Upper lobe of left lung (tissue), 6 donors: ENCODE measurements around the gene CPT1A. TPM values are rescaled to one million over a fixed set of nuclear protein-coding genes. Genes with fewer than 3 reads are reported as not detected.

Experiments used
- ATAC-seq, 2 donors: fragments of 200-7000 bp; cut with Tn5 transposase; one replicate each; pipeline ENCODE4 v1.9.1; 2022; ENCODE audit warnings: mild to moderate bottlenecking in 2 of 2, moderate library complexity in 2 of 2; ENCODE audit not compliant: low FRiP score in 2 of 2
- DNase-seq, 2 donors: peaks; one replicate each; pipeline ENCODE4 v3.0.0-alpha.2; 2019 to 2020
- H3K27ac ChIP-seq, 4 donors: fragments of 200-600 bp; sonication (generic); one replicate each; pipeline ENCODE4 v1.5.1; 2016 to 2019
- H3K27me3 ChIP-seq, 4 donors: fragments of 200-600 bp; sonication (generic); one replicate each; pipeline ENCODE4 v1.5.1; 2017 to 2019
- H3K36me3 ChIP-seq, 4 donors: fragments of 200-600 bp; sonication (generic); one replicate each; pipeline ENCODE4 v1.5.1; 2016 to 2019
- H3K4me1 ChIP-seq, 4 donors: fragments of 200-600 bp; sonication (generic); one replicate each; pipeline ENCODE4 v1.5.1; 2018 to 2019
- H3K4me3 ChIP-seq, 4 donors: fragments of 200-600 bp; sonication (generic); one replicate each; pipeline ENCODE4 v1.5.1; 2017 to 2019; ENCODE audit warnings: mild to moderate bottlenecking in 2 of 4, moderate library complexity in 1 of 4
- H3K9me3 ChIP-seq, 4 donors: fragments of 200-600 bp; sonication (generic); one replicate each; pipeline ENCODE4 v1.5.1; 2018 to 2019
- CTCF ChIP-seq, 6 experiments: fragments of 450-650 bp in 4 of 6; fragments of 200-600 bp in 2 of 6; sonication (generic) in 2 of 6; IDR thresholded peaks; one replicate each; pipeline ENCODE4 v1.5.1; 2016 to 2019; ENCODE audit warnings: antibody characterized with exemption in 6 of 6
- EP300 ChIP-seq, 4 donors: sonication (generic); formaldehyde crosslinking; IDR thresholded peaks; one replicate each; pipeline ENCODE4 v1.5.1; 2017; ENCODE audit warnings: antibody characterized with exemption in 4 of 4, control low read depth in 2 of 4
- POLR2A ChIP-seq, 4 donors: fragments of 450-650 bp; IDR thresholded peaks; one replicate each; pipeline ENCODE4 v1.5.1; 2016 to 2017; ENCODE audit warnings: antibody characterized with exemption in 4 of 4, mild to moderate bottlenecking in 2 of 4
- POLR2AphosphoS5 ChIP-seq, 2 donors: sonication (generic); formaldehyde crosslinking; IDR thresholded peaks; one replicate each; pipeline ENCODE4 v1.5.1; 2017; ENCODE audit warnings: antibody characterized with exemption in 2 of 2
- WGBS, 2 donors: methylation state at CpG; one replicate each; pipeline ENCODE4 v1.1.5; 2017 to 2018; 5-methylcytosine and 5-hydroxymethylcytosine counted together
- total RNA-seq, 6 donors: library from RNA; depleted of rRNA in 4 of 6; stranded (reverse); fragments of >200 nt in 4 of 6; gene quantifications; one replicate each; pipeline versions ENCODE4 v1.1.0 to v1.2.1, GENCODE V29; 2016 to 2021
- donor health status: DM: no; HTN: no; CAD: no; lungs with moderate emphysema.
- donor health status: DM: no; HTN: yes; CAD: no; lungs with severe emphysema.

Gene CPT1A
- total RNA-seq, 6 donors from 2014 or later: 38.2 to 91.8 (median 63.3) TPM

GRCh38 chr11:68852628-68853027 is 10.9 kb upstream of the CPT1A start:
- DNase-seq: no peak
- Histone ChIP-seq H3K27ac (no peak overlapping the region), H3K9me3 (no peaks in the 10 kb centered on the region), H3K36me3 (no peaks in the 10 kb centered on the region), H3K27me3 (peaks cover 0 to 10% (median 2%) of the 10 kb centered on the region in 4 donors), H3K4me3 (no peak overlapping the region), H3K4me1 (peaks cover 9 to 18% (median 16%) of the 10 kb centered on the region in 4 donors)
- ATAC-seq: no peak
- TF ChIP-seq POLR2AphosphoS5 (IDR thresholded peaks at IDR 0.05) (no peak), CTCF (IDR thresholded peaks at IDR 0.05) (no peak), EP300 (IDR thresholded peaks at IDR 0.05) (no peak), POLR2A (IDR thresholded peaks at IDR 0.05) (no peak)
- WGBS, 2 donors: 71 to 76% methylated on average over 8 of the region's 8 CpGs

GRCh38 chr11:68848429-68848828 is 6.7 kb upstream of the CPT1A start:
- DNase-seq: no peak
- 88 to 95% methylated on average over 15 of the region's 15 CpGs for WGBS, 2 donors
- Histone ChIP-seq H3K9me3 (no peaks in the 10 kb centered on the region), H3K36me3 (no peaks in the 10 kb centered on the region), H3K4me1 (peaks cover 5 to 11% (median 10%) of the 10 kb centered on the region in 4 donors), H3K27me3 (no peaks in the 10 kb centered on the region), H3K4me3 (no peak overlapping the region), H3K27ac (no peak overlapping the region)
- no peak for ATAC-seq
- TF ChIP-seq CTCF (IDR thresholded peaks at IDR 0.05) (no peak), POLR2A (IDR thresholded peaks at IDR 0.05) (no peak), EP300 (IDR thresholded peaks at IDR 0.05) (no peak), POLR2AphosphoS5 (IDR thresholded peaks at IDR 0.05) (no peak)

GRCh38 chr11:68847395-68847794 is 5.7 kb upstream of the CPT1A start:
- ATAC-seq: no peak
- 63 to 68% methylated on average over 4 of the region's 4 CpGs for WGBS, 2 donors
- no peaks in the 10 kb centered on the region for H3K36me3 ChIP-seq
- H3K4me1 ChIP-seq: peaks cover 10 to 22% (median 19%) of the 10 kb centered on the region in 4 donors
- H3K27ac ChIP-seq: no peak overlapping the region
- no peaks in the 10 kb centered on the region for H3K27me3 ChIP-seq
- no peak for DNase-seq
- H3K9me3 ChIP-seq: no peaks in the 10 kb centered on the region
- H3K4me3 ChIP-seq: no peak overlapping the region
- TF ChIP-seq POLR2A (IDR thresholded peaks at IDR 0.05): no peak
- TF ChIP-seq POLR2AphosphoS5 (IDR thresholded peaks at IDR 0.05): no peak
- no peak for TF ChIP-seq CTCF (IDR thresholded peaks at IDR 0.05)
- TF ChIP-seq EP300 (IDR thresholded peaks at IDR 0.05): no peak

GRCh38 chr11:68845351-68846002 is 3.8 kb upstream of the CPT1A start:
- 73 to 78% methylated on average over 18 of the region's 18 CpGs for WGBS, 2 donors
- no peak overlapping the region for H3K27ac ChIP-seq
- DNase-seq: no peak

More at GRCh38 chr11:68845351-68846002, 3.8 kb upstream of the CPT1A start:
- Histone ChIP-seq H3K9me3 (no peaks in the 10 kb centered on the region), H3K4me1 (peaks cover 15 to 31% (median 23%) of the 10 kb centered on the region in 4 donors), H3K36me3 (no peaks in the 10 kb centered on the region), H3K27me3 (no peaks in the 10 kb centered on the region), H3K4me3 (no peak overlapping the region)
- ATAC-seq: no peak
- no peak for TF ChIP-seq CTCF (IDR thresholded peaks at IDR 0.05)
- no peak for TF ChIP-seq EP300 (IDR thresholded peaks at IDR 0.05)
- TF ChIP-seq POLR2AphosphoS5 (IDR thresholded peaks at IDR 0.05): no peak
- no peak for TF ChIP-seq POLR2A (IDR thresholded peaks at IDR 0.05)
